Thyroid gland (tissue), 4 donors: ENCODE results near the gene TSTD1. TPM values are rescaled to one million over a fixed set of nuclear protein-coding genes. Genes with fewer than 3 reads are reported as not detected.

ENCODE experiments used
- DNase-seq, 2 donors: peaks; one replicate each; pipeline ENCODE4 v3.0.0-alpha.2; 2019
- H3K27ac ChIP-seq, 3 donors: fragments of 200-600 bp; sonication (generic); 1 replicate in 2 of 3; 2 replicates in 1 of 3; pipeline ENCODE4 v1.5.1; 2016 to 2019; ENCODE audit warnings: mild to moderate bottlenecking in 1 of 3, moderate library complexity in 1 of 3
- H3K27me3 ChIP-seq: fragments of 200-600 bp; sonication (generic); one replicate; pipeline ENCODE4 v1.5.1; 2019
- H3K36me3 ChIP-seq, 2 donors: fragments of 200-600 bp; sonication (generic); one replicate each; pipeline ENCODE4 v1.5.1; 2016 to 2019
- H3K4me1 ChIP-seq, 2 donors: fragments of 200-600 bp; sonication (generic); one replicate each; pipeline ENCODE4 v1.5.1; 2017 to 2019
- H3K4me3 ChIP-seq, 3 donors: fragments of 200-600 bp; sonication (generic); replicated peaks in 1 of 3; 1 replicate in 2 of 3; 2 replicates in 1 of 3; pipeline ENCODE4 v1.5.1; 2016; ENCODE audit warnings: mild to moderate bottlenecking in 1 of 3
- H3K9me3 ChIP-seq: fragments of 200-600 bp; sonication (generic); one replicate; pipeline ENCODE4 v1.5.1; 2017
- POLR2A ChIP-seq, 2 donors: fragments of 450-650 bp; IDR thresholded peaks; one replicate each; pipeline ENCODE4 v1.6.1; 2017; ENCODE audit warnings: antibody characterized with exemption in 2 of 2, mild to moderate bottlenecking in 2 of 2, moderate library complexity in 1 of 2
- WGBS, 2 donors: methylation state at CpG; one replicate each; pipeline ENCODE4 v1.1.5; 2017; 5-methylcytosine and 5-hydroxymethylcytosine counted together
- intact Hi-C: fragments of 100-400 bp; cut with DNase I; formaldehyde crosslinking; loops from one replicate; pipeline ENCODE4 v1.15.1; 2023
- total RNA-seq, 4 donors: library from RNA; depleted of rRNA; stranded (reverse); fragments of >200 nt; gene quantifications; one replicate each; pipeline ENCODE4 v1.2.3, GENCODE V29; 2016
- TF ChIP-seq, protein P1 (sequence below), 6 experiments: fragments of 200-600 bp in 3 of 6; fragments of 450-650 bp in 3 of 6; sonication (generic) in 3 of 6; IDR thresholded peaks; one replicate each; pipeline ENCODE4 v1.5.1; 2016 to 2019; ENCODE audit warnings: antibody characterized with exemption in 6 of 6, mild to moderate bottlenecking in 2 of 6, inconsistent platforms in 1 of 6, moderate library complexity in 1 of 6

The TSTD1 gene
- total RNA-seq, 4 donors from 2014 or later: 256 to 466 (median 320) TPM

DNA sequence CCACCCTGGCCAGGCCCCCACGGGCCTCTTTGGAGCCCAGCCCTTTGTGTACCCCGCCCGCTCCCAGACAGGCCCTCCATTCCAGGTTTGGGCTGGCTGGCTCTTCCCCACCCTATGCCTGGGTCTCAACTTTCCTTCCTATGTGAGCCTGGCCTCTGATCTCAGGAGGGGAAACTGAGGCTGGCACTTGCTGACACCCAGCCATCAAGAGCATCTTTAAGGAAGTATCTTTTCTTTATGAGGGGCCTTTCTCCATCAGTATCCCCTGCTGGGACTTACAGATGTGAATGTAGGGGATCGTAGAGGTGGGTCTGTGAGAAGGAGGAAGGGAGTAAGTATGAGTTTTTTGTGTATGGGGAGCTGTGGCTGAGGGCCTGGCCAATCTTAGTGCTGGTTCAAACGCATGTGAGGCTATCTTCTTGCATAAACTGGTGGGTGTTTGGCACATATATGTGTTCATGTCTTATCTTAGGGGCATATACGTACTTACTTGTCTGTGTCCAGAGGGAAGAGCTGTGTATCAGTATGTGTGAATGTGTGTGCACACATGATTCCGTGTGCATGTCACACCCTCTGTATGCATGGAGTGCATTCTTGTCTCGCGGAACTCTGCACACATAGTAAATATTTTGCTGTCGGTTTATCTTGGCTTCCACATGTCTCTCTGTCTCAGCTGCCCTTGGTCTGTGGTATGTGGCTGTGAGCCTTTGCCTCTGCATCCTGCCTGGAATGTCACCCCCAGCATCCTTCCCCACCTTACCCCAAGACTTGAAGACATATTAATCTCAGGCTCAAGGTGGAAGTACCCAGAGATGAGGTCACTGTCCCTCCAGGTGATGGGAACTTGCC, 45.2 kb upstream of the TSTD1 start:
- intact Hi-C loops: no loop called here
- no peak overlapping the region for H3K4me3 ChIP-seq
- 74 to 78% methylated on average over 8 to 10 of the region's 10 CpGs for whole genome bisulfite sequencing, 2 donors
- no peak for DNase-seq
- H3K36me3 ChIP-seq: no peaks in the 10 kb centered on the region
- H3K27me3 ChIP-seq: no peaks in the 10 kb centered on the region
- H3K9me3 ChIP-seq: no peaks in the 10 kb centered on the region
- TF ChIP-seq, protein P1, sequence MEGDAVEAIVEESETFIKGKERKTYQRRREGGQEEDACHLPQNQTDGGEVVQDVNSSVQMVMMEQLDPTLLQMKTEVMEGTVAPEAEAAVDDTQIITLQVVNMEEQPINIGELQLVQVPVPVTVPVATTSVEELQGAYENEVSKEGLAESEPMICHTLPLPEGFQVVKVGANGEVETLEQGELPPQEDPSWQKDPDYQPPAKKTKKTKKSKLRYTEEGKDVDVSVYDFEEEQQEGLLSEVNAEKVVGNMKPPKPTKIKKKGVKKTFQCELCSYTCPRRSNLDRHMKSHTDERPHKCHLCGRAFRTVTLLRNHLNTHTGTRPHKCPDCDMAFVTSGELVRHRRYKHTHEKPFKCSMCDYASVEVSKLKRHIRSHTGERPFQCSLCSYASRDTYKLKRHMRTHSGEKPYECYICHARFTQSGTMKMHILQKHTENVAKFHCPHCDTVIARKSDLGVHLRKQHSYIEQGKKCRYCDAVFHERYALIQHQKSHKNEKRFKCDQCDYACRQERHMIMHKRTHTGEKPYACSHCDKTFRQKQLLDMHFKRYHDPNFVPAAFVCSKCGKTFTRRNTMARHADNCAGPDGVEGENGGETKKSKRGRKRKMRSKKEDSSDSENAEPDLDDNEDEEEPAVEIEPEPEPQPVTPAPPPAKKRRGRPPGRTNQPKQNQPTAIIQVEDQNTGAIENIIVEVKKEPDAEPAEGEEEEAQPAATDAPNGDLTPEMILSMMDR (IDR thresholded peaks at IDR 0.05): no peak
- no peak for TF ChIP-seq POLR2A (IDR thresholded peaks at IDR 0.05)
- H3K27ac ChIP-seq: no peak overlapping the region
- H3K4me1 ChIP-seq: peaks cover 0 to 12% of the 10 kb centered on the region in 2 donors

DNA sequence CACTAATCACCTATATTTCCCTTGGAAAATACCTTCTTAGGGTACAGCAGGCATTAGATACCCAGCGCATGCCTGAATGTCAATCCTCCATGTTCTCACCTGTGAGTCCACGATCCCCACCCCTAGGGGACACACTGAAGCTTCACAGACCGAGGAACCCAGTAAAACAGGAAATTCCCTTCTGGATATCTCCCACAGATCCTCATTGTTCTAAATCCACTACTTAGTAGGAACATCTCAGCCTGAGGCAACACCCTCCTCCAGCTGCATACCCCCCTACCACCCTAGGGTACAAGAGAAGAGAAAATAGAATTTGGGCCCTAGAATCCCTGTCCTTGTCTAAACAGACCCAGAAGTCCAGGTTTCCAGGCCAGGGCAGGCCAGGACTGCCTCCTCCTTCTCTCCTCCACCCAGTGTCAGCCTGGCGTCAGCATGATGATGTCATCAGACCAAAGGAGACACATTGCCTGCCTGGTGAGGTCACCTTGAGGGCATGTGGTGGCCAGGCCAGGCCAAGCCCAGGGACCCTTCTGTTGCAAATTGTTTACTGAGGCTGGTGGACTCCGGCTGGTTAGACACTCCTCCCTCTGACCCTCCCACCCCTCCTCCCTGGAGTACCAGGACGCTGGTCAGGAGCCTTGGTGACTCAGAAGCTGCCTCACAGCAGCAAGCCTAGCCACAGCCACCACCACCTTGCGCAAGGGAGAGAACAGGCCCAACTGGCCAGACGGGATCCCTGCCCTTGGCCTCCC, 44.4 kb upstream of the TSTD1 start:
- Histone ChIP-seq H3K4me1 (peaks cover 0 to 11% of the 10 kb centered on the region in 2 donors), H3K27ac (peak overlapping the region in 1 of 3 donors; percentile 45), H3K36me3 (no peaks in the 10 kb centered on the region), H3K4me3 (no peak overlapping the region), H3K27me3 (no peaks in the 10 kb centered on the region), H3K9me3 (no peaks in the 10 kb centered on the region)
- WGBS, 2 donors: 45 to 56% methylated on average over 6 to 8 of the region's 8 CpGs
- peak; percentile 45 to 51 for DNase-seq
- no peak for TF ChIP-seq POLR2A (IDR thresholded peaks at IDR 0.05)
- TF ChIP-seq, protein P1 (IDR thresholded peaks at IDR 0.05): no peak
- intact Hi-C loops: no loop called here

DNA sequence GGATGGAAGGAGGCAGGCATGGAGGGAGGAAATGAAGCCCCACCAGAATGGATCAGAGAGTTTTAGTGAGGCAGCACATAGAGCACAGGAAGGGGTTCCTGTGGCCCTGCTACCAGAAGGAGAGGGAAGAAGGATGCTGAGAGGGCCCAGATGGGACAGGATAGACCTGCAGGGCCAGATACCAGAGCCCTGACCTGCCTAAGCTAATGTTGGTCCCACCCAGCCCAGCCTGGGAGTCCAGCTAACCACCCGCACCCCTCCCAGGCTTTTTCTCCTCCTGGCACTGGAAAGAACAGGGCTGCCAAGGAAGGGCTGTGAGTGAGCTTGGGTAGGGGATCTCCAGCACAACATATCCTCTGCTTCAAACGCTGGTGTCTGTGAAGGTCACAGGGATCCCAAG, 43.7 kb upstream of the TSTD1 start:
- intact Hi-C loops: no loop called here
- Histone ChIP-seq H3K4me3 (no peak overlapping the region), H3K4me1 (peaks cover 0 to 11% of the 10 kb centered on the region in 2 donors), H3K27me3 (no peaks in the 10 kb centered on the region), H3K27ac (no peak overlapping the region), H3K36me3 (no peaks in the 10 kb centered on the region), H3K9me3 (no peaks in the 10 kb centered on the region)
- WGBS, 2 donors: 79 to 82% methylated on average over 2 of the region's 2 CpGs
- TF ChIP-seq POLR2A (IDR thresholded peaks at IDR 0.05): no peak
- TF ChIP-seq, protein P1 (IDR thresholded peaks at IDR 0.05): no peak
- DNase-seq: no peak

DNA sequence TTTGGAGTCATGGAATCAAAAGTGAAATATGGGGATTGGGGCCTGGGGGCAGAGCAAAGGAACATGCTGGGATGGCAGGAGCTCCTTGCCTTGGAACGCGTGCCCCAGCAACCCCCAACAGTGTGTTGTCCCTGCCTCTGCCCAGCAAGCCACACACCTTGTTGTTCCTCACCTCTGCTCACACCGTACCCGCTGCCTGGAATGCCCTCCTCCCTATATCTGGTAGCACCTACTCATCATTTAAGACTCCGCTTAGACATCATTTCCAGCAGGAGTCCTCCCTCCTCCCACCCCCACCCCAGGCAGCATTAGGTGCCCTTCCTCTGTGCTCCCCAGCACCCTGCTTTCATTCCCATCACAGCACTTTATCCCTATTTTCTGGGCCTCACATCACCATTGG, 42.8 kb upstream of the TSTD1 start:
- Histone ChIP-seq H3K36me3 (no peaks in the 10 kb centered on the region), H3K4me1 (peaks cover 0 to 11% of the 10 kb centered on the region in 2 donors), H3K27me3 (no peaks in the 10 kb centered on the region), H3K27ac (no peak overlapping the region), H3K9me3 (no peaks in the 10 kb centered on the region), H3K4me3 (no peak overlapping the region)
- TF ChIP-seq, protein P1 (IDR thresholded peaks at IDR 0.05): no peak
- no peak for TF ChIP-seq POLR2A (IDR thresholded peaks at IDR 0.05)
- intact Hi-C loops: no loop called here
- no peak for DNase-seq
- WGBS, 2 donors: 76 to 77% methylated on average over 5 of the region's 5 CpGs
